Fibroblast of gingiva (primary cell): ENCODE results near the gene SYCN.

ENCODE experiments used
- DNase-seq: peaks from one replicate; pipeline ENCODE4 v3.0.0-alpha.2; 2011; ENCODE audit warnings: low read depth

Gene SYCN

GRCh38 chr19:39171479-39172465 lies 32.3 kb downstream of the SYCN start:
- no peak for DNase-seq

- DNase-seq: no peak
Observed at GRCh38 chr19:39170386-39171231, 33.5 kb downstream of the SYCN start.

GRCh38 chr19:39169143-39169810 lies 34.8 kb downstream of the SYCN start:
- DNase-seq: no peak

- no peak for DNase-seq
Observed at GRCh38 chr19:39168258-39169142, 35.6 kb downstream of the SYCN start.

GRCh38 chr19:39167461-39168257 lies 36.4 kb downstream of the SYCN start:
- DNase-seq: no peak

GRCh38 chr19:39166571-39167391 lies 37.3 kb downstream of the SYCN start:
- no peak for DNase-seq

- no peak for DNase-seq
Observed at GRCh38 chr19:39165857-39166256, 38.2 kb downstream of the SYCN start.

- no peak for DNase-seq
Observed at GRCh38 chr19:39164289-39164688, 39.8 kb downstream of the SYCN start.

GRCh38 chr19:39163621-39164020 lies 40.4 kb downstream of the SYCN start:
- DNase-seq: no peak

- DNase-seq: no peak
Observed at GRCh38 chr19:39162441-39163043, 41.5 kb downstream of the SYCN start.

GRCh38 chr19:39160889-39161672 lies 43.0 kb downstream of the SYCN start:
- DNase-seq: peak; percentile 80

- DNase-seq: peak; percentile 76
Observed at GRCh38 chr19:39160523-39160861, 43.6 kb downstream of the SYCN start.

GRCh38 chr19:39158646-39159260 lies 45.3 kb downstream of the SYCN start:
- DNase-seq: no peak

- DNase-seq: no peak
Observed at GRCh38 chr19:39157997-39158389, 46.1 kb downstream of the SYCN start.

GRCh38 chr19:39157275-39157996 lies 46.6 kb downstream of the SYCN start:
- no peak for DNase-seq

GRCh38 chr19:39156326-39157230 lies 47.5 kb downstream of the SYCN start:
- DNase-seq: no peak
